H9 (cell line): ENCODE data around the gene NKAIN2. TPM values are rescaled to one million over a fixed set of nuclear protein-coding genes. Genes with fewer than 3 reads are reported as not detected.

Experiments used
- DNase-seq: peaks from one replicate; pipeline ENCODE4 v3.0.0-alpha.2; 2017
- H2AFZ ChIP-seq: one replicate; pipeline ENCODE4 v1.6.1; 2013; ENCODE audit warnings: mild to moderate bottlenecking, low read length, control low read depth, moderate library complexity
- H2AK5ac ChIP-seq: 2 replicates; pipeline ENCODE4 v1.6.1; 2013; ENCODE audit warnings: low read length, control low read depth, mixed read lengths; ENCODE audit not compliant: insufficient read length
- H2BK120ac ChIP-seq: one replicate; pipeline ENCODE4 v1.6.1; 2013; ENCODE audit warnings: low read depth, mild to moderate bottlenecking, low read length, control low read depth, inconsistent platforms; ENCODE audit not compliant: poor library complexity, severe bottlenecking
- H2BK12ac ChIP-seq: 2 replicates; pipeline ENCODE4 v1.6.1; 2013; ENCODE audit warnings: low read length, control low read depth, mixed read lengths, low read depth; ENCODE audit not compliant: insufficient read length
- H2BK15ac ChIP-seq: 2 replicates; pipeline ENCODE4 v1.6.1; 2013; ENCODE audit warnings: low read depth, low read length, control low read depth
- H2BK20ac ChIP-seq: one replicate; pipeline ENCODE4 v1.6.1; 2013; ENCODE audit warnings: low read depth, mild to moderate bottlenecking, low read length, control low read depth, inconsistent platforms; ENCODE audit not compliant: poor library complexity, severe bottlenecking
- H2BK5ac ChIP-seq: 2 replicates; pipeline ENCODE4 v1.6.1; 2013; ENCODE audit warnings: low read length, control low read depth, mixed read lengths; ENCODE audit not compliant: insufficient read length
- H3K14ac ChIP-seq: 2 replicates; pipeline ENCODE4 v1.6.1; 2013; ENCODE audit warnings: low read length, control low read depth; ENCODE audit not compliant: insufficient read depth
- H3K18ac ChIP-seq: 2 replicates; pipeline ENCODE4 v1.6.1; 2013; ENCODE audit warnings: low read depth, mild to moderate bottlenecking, mixed read lengths, low read length, control low read depth; ENCODE audit not compliant: insufficient read length
- H3K23ac ChIP-seq: 2 replicates; pipeline ENCODE4 v1.6.1; 2013; ENCODE audit warnings: low read length, control low read depth, mixed read lengths, low read depth; ENCODE audit not compliant: insufficient read length
- H3K23me2 ChIP-seq: 2 replicates; pipeline ENCODE4 v1.6.1; 2013; ENCODE audit warnings: low read depth, mild to moderate bottlenecking, mixed read lengths, low read length, control low read depth; ENCODE audit not compliant: insufficient read length, poor library complexity, severe bottlenecking
- H3K27ac ChIP-seq: 2 replicates; pipeline ENCODE4 v1.5.1; 2013; ENCODE audit warnings: low read length, control low read depth, mixed read lengths, low read depth; ENCODE audit not compliant: insufficient read length
- H3K27me3 ChIP-seq: 2 replicates; pipeline ENCODE4 v1.6.1; 2013; ENCODE audit warnings: low read length, control low read depth, inconsistent platforms; ENCODE audit not compliant: insufficient read depth
- H3K4ac ChIP-seq: 2 replicates; pipeline ENCODE4 v1.6.1; 2013; ENCODE audit warnings: low read depth, mild to moderate bottlenecking, control low read depth, inconsistent platforms, low read length, moderate library complexity
- H3K4me1 ChIP-seq: 2 replicates; pipeline ENCODE4 v1.6.1; 2013; ENCODE audit warnings: low read length, control low read depth, inconsistent platforms; ENCODE audit not compliant: insufficient read depth
- H3K4me2 ChIP-seq: 2 replicates; pipeline ENCODE4 v1.6.1; 2013; ENCODE audit warnings: low read length, control low read depth, mixed read lengths; ENCODE audit not compliant: insufficient read length, insufficient read depth
- H3K56ac ChIP-seq: 2 replicates; pipeline ENCODE4 v1.6.1; 2013; ENCODE audit warnings: low read depth, mild to moderate bottlenecking, mixed read lengths, low read length, control low read depth; ENCODE audit not compliant: insufficient read length
- H3K79me1 ChIP-seq: 2 replicates; pipeline ENCODE4 v1.6.1; 2013; ENCODE audit warnings: low read depth, mild to moderate bottlenecking, moderate library complexity, low read length, control low read depth, inconsistent platforms; ENCODE audit not compliant: insufficient read depth, poor library complexity, severe bottlenecking
- H3K79me2 ChIP-seq: 2 replicates; pipeline ENCODE4 v1.6.1; 2013; ENCODE audit warnings: low read length, control low read depth, inconsistent platforms; ENCODE audit not compliant: insufficient read depth
- H3K9ac ChIP-seq: 2 replicates; pipeline ENCODE4 v1.6.1; 2013; ENCODE audit warnings: low read length, control low read depth, mixed read lengths; ENCODE audit not compliant: insufficient read length; ENCODE audit errors: extremely low read depth
- H3K9me3 ChIP-seq: one replicate; pipeline ENCODE4 v1.6.1; 2013; ENCODE audit warnings: low read depth, low read length, inconsistent platforms; ENCODE audit not compliant: control insufficient read depth
- H3T11ph ChIP-seq: one replicate; pipeline ENCODE4 v1.6.1; 2013; ENCODE audit warnings: mild to moderate bottlenecking, low read length, control low read depth, inconsistent platforms
- H4K20me1 ChIP-seq: one replicate; pipeline ENCODE4 v1.6.1; 2013; ENCODE audit not compliant: control insufficient read depth, insufficient read length, insufficient read depth
- H4K5ac ChIP-seq: 2 replicates; pipeline ENCODE4 v1.6.1; 2013; ENCODE audit warnings: low read depth, mild to moderate bottlenecking, mixed read lengths, low read length, control low read depth; ENCODE audit not compliant: insufficient read length
- H4K8ac ChIP-seq: replicated peaks from 2 replicates; pipeline ENCODE4 v1.6.1; 2013; ENCODE audit warnings: low read length, control low read depth, mixed read lengths, low read depth; ENCODE audit not compliant: insufficient read length
- H4K91ac ChIP-seq: 2 replicates; pipeline ENCODE4 v1.6.1; 2013; ENCODE audit warnings: low read depth, mild to moderate bottlenecking, moderate library complexity, mixed read lengths, low read length, control low read depth; ENCODE audit not compliant: insufficient read length
- H3K27ac Mint-ChIP-seq, 3 experiments: 2 replicates in 2 of 3; 3 replicates in 1 of 3; pipeline ENCODE4 v1.8.0; 2020 to 2021; ENCODE audit warnings: mixed read lengths in 3 of 3, mild to moderate bottlenecking in 1 of 3, moderate library complexity in 1 of 3
- H3K27me3 Mint-ChIP-seq: 2 replicates; pipeline ENCODE4 v1.8.0; 2021; ENCODE audit warnings: low read depth, mild to moderate bottlenecking, moderate library complexity, mixed read lengths
- H3K36me3 Mint-ChIP-seq, 3 experiments: 2 replicates in 2 of 3; 3 replicates in 1 of 3; pipeline ENCODE4 v1.8.0; 2020 to 2021; ENCODE audit warnings: low read depth in 3 of 3, mixed read lengths in 3 of 3; ENCODE audit not compliant: insufficient read depth in 1 of 3
- H3K4me1 Mint-ChIP-seq, 2 experiments: 2 replicates each; pipeline ENCODE4 v1.8.0; 2020; ENCODE audit warnings: mixed read lengths in 2 of 2
- H3K4me3 Mint-ChIP-seq, 2 experiments: 2 replicates in 1 of 2; 3 replicates in 1 of 2; pipeline ENCODE4 v1.8.0; 2020 to 2021; ENCODE audit warnings: mild to moderate bottlenecking in 2 of 2, mixed read lengths in 2 of 2, moderate library complexity in 1 of 2
- H3K9me3 Mint-ChIP-seq, 2 experiments: 2 replicates in 1 of 2; 3 replicates in 1 of 2; pipeline ENCODE4 v1.8.0; 2020; ENCODE audit warnings: mild to moderate bottlenecking in 2 of 2, mixed read lengths in 2 of 2, moderate library complexity in 1 of 2
- CTCF ChIP-seq: fragments of 200-600 bp; sonication (generic); conservative IDR thresholded peaks from 3 replicates; pipeline ENCODE4 v1.8.0; 2021; ENCODE audit warnings: antibody characterized with exemption, mild to moderate bottlenecking
- WGBS: extraction: QIAGEN DNeasy Blood & Tissue Kit; methylation state at CpG from one replicate; pipeline ENCODE4 v1.1.7; 2013; ENCODE audit warnings: missing lambda C conversion rate, low lambda C conversion rate, mixed read lengths; ENCODE audit not compliant: insufficient read length; ENCODE audit errors: extremely low coverage; 5-methylcytosine and 5-hydroxymethylcytosine counted together
- total RNA-seq: library from RNA; stranded (reverse); gene quantifications from 2 replicates; pipeline ENCODE4 v1.2.1, GENCODE V29; 2021

Gene NKAIN2
- total RNA-seq, 1 experiment from 2014 or later = 0.17 TPM

GRCh38 chr6:124573953-124574352, 770.3 kb downstream of the NKAIN2 start:
- Histone ChIP-seq H3K9me3 (no peaks in the 10 kb centered on the region), H3K23ac (no peak overlapping the region), H3T11ph (no peak overlapping the region), H3K27ac (no peak overlapping the region), H3K56ac (no peak overlapping the region), H4K91ac (no peak overlapping the region), H2AFZ (no peak overlapping the region), H3K9ac (no peak overlapping the region), H3K18ac (no peak overlapping the region), H3K23me2 (no peaks in the 10 kb centered on the region), H3K4me1 (no peaks in the 10 kb centered on the region), H3K79me1 (no peaks in the 10 kb centered on the region), H3K4ac (no peak overlapping the region), H4K8ac (no peak overlapping the region), H2BK5ac (no peak overlapping the region), H4K20me1 (no peaks in the 10 kb centered on the region), H3K79me2 (no peaks in the 10 kb centered on the region), H2AK5ac (no peak overlapping the region), H4K5ac (no peak overlapping the region), H3K27me3 (no peaks in the 10 kb centered on the region), H2BK20ac (no peak overlapping the region), H2BK12ac (no peak overlapping the region), H3K14ac (no peak overlapping the region), H2BK15ac (no peak overlapping the region), H2BK120ac (no peak overlapping the region), H3K4me2 (no peak overlapping the region)
- no CpG with 5 or more reads among the region's 1 CpG for WGBS
- Mint-ChIP-seq H3K9me3 (peaks cover 12 to 18% of the 10 kb centered on the region in 2 experiments), H3K4me3 (no peak overlapping the region), H3K27me3 (no peaks in the 10 kb centered on the region), H3K4me1 (no peaks in the 10 kb centered on the region), H3K27ac (no peak overlapping the region), H3K36me3 (peaks cover 3 to 8% (median 7%) of the 10 kb centered on the region in 3 experiments)
- no peak for TF ChIP-seq CTCF
- no peak for DNase-seq
